Cardiac fibroblast (primary cell): ENCODE data around the gene SMAD7.

Experiments
- DNase-seq, 2 donors: peaks; one replicate each; pipeline versions ENCODE4 v3.0.0 to v3.0.0-alpha.2; 2010; ENCODE audit warnings: low read depth in 2 of 2
- H3K4me3 ChIP-seq, 2 donors: replicated peaks in 1 of 2; 1 replicate in 1 of 2; 2 replicates in 1 of 2; pipeline ENCODE4 v1.5.1; 2011; ENCODE audit warnings: low read depth in 2 of 2, low read length in 2 of 2, mild to moderate bottlenecking in 2 of 2, moderate library complexity in 1 of 2
- TF ChIP-seq, protein P1 (sequence below): IDR thresholded peaks from one replicate; pipeline ENCODE4 v1.5.1; 2011; ENCODE audit warnings: low read depth, mild to moderate bottlenecking, low read length, inconsistent platforms

SMAD7 gene

GRCh38 chr18:48975817-48976649, 25.3 kb upstream of the SMAD7 start:
- TF ChIP-seq, protein P1, sequence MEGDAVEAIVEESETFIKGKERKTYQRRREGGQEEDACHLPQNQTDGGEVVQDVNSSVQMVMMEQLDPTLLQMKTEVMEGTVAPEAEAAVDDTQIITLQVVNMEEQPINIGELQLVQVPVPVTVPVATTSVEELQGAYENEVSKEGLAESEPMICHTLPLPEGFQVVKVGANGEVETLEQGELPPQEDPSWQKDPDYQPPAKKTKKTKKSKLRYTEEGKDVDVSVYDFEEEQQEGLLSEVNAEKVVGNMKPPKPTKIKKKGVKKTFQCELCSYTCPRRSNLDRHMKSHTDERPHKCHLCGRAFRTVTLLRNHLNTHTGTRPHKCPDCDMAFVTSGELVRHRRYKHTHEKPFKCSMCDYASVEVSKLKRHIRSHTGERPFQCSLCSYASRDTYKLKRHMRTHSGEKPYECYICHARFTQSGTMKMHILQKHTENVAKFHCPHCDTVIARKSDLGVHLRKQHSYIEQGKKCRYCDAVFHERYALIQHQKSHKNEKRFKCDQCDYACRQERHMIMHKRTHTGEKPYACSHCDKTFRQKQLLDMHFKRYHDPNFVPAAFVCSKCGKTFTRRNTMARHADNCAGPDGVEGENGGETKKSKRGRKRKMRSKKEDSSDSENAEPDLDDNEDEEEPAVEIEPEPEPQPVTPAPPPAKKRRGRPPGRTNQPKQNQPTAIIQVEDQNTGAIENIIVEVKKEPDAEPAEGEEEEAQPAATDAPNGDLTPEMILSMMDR = no peak
- peak; percentile 49 to 69 for DNase-seq
- H3K4me3 ChIP-seq = peak overlapping the region; percentile 59 to 64

DNA sequence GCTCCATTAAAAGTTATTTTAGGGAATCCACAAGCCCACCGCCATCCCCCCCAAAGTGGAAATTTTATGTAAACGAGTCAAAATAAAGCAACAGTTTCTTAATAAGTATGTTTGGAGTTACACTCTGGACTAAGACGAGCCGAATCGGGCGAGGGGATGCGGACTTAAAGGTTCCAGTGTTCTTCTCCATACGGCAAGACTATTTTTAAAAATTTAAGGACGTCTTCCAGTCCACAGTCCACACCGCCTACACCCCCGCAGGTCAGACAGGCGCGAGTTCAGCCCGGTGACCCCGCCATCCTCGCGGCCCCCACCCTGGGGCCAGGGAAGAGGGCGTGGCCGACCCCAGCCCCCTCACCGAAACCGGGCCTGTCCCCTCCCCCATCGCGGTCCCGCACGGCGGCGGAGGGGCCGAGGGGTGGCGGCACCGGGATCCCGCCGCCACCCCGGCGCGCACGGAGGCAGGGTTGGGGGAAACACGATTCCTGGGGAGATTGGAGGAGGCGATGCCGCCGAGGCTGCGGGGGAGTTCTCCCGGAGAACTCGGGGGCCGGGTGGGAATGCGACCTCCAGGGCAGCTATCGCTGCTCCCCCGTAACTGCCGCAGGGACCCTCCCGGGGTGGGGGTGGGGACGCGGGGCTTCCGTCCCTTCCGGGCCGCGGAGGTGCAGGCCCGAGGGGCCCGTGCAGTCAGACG, 24.5 kb upstream of the SMAD7 start:
- no peak for DNase-seq
- H3K4me3 ChIP-seq = peak overlapping the region; percentile 59 to 64
- TF ChIP-seq, protein P1 = no peak

DNA sequence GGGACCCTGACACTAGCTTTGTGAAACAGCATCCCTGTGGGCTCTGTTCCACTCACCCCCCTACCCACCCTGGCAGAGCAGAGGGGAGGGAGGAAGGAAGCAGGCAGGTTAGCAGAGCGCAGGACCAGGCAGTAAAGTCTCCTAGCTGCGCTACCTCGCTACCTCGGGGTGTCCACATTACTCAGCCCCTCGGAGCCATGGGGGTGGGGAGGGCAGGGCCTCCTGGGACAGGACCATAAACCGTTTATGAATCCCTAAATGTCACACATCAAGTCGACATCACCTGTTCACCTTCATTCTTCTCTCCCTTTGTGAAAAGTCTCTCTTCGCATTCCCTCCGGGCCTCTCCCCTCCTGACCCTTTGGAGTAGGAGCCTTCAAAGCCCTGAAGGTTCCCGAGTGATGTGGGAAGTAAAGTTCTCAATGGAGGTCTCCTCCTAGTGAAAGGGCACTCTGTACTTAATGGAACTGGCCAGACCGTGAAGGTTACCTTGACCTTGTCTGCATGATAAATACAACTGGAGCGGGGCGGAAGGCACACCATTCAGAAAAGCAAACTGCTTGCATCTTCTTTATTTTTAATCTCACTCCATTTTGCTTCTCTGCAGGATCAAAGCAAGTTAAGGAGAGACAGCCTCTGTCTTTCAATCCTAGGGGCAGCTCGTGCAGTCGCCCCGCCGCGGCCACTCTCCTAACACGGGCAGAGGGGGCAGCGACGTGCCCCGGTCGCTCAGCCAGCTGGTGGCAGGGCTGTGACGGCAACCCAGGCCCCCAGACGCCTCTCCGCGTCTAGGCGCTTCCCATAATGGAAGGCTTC, 23.7 kb upstream of the SMAD7 start:
- TF ChIP-seq, protein P1 = no peak
- no peak for DNase-seq
- peak overlapping the region in 1 of 2 donors; percentile 59 for H3K4me3 ChIP-seq

DNA sequence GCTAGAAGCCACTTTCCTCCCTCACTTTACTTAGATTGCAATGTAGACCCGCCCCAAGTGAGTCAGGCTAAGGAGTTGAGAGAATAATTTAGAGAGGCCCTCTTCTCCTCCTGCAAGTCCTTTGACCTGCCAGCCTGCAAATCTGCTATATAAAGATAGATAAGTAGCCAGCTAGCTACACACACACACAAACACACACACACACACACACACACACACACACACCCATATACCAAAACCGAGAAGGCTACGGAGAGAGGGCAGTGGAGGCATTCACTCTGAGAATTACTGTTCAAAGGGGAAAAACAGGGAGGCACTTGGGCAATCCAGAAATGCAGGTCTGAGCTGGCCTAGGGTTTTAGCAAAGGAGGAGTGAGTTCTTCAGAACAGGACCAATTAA, 23.0 kb upstream of the SMAD7 start:
- DNase-seq = no peak
- no peak overlapping the region for H3K4me3 ChIP-seq
- TF ChIP-seq, protein P1 = no peak

- no peak overlapping the region for H3K4me3 ChIP-seq
- DNase-seq = no peak
- TF ChIP-seq, protein P1 = no peak
These were observed 17.8 kb upstream of the SMAD7 start for GRCh38 chr18:48968412-48969215.

DNA sequence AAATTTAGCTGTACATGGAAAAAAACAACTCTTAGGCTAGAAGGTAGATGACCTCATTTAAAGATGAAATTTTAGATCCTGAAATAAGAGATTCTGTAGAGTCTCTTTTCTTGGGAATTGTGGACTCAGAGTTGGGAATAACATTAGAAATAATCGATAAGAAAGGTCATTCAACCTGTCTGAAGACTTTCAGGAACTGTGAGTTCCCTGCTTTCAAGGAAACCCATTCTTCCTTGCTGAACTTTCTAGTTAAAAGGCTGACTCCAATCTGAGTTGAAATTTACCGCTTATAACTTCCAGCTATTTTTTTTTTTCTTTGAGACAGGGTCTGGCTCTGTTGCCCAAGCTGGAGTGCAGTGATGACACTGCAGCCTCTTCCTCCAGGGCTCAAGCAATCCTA, 16.8 kb upstream of the SMAD7 start:
- no peak for DNase-seq
- TF ChIP-seq, protein P1 = no peak

More for the DNA sequence above, 16.8 kb upstream of the SMAD7 start:
- H3K4me3 ChIP-seq = no peak overlapping the region
